Esophagus muscularis mucosa (tissue), 4 donors: Measurements from ENCODE around the gene BTNL3.

Experiments used
- CTCF ChIP-seq, 3 experiments: fragments of 200-600 bp in 2 of 3; fragments of 450-650 bp in 1 of 3; sonication (generic) in 2 of 3; IDR thresholded peaks; one replicate each; pipeline ENCODE4 v1.5.1; 2017 to 2019; ENCODE audit warnings: antibody characterized with exemption in 3 of 3, mild to moderate bottlenecking in 2 of 3, moderate library complexity in 1 of 3
- EP300 ChIP-seq: sonication (generic); formaldehyde crosslinking; IDR thresholded peaks from one replicate; pipeline ENCODE4 v1.6.1; 2017; ENCODE audit warnings: antibody characterized with exemption
- POLR2A ChIP-seq: fragments of 450-650 bp; IDR thresholded peaks from one replicate; pipeline ENCODE4 v1.6.1; 2017; ENCODE audit warnings: antibody characterized with exemption, moderate library complexity, mild to moderate bottlenecking, low read depth
- POLR2AphosphoS5 ChIP-seq, 2 donors: sonication (generic); formaldehyde crosslinking; IDR thresholded peaks; one replicate each; pipeline ENCODE4 v1.6.1; 2017; ENCODE audit warnings: antibody characterized with exemption in 2 of 2

- TF ChIP-seq POLR2A (no peak), EP300 (no peak), CTCF (IDR thresholded peaks at IDR 0.05) (no peak), POLR2AphosphoS5 (IDR thresholded peaks at IDR 0.05) (no peak)
Observed at GRCh38 chr5:181027452-181028031, 38.9 kb downstream of the BTNL3 start.
